NOMO-1 treated with DMSO at 0.1 percent for 48 hours (cell line): ENCODE data around the gene ZNF322.

Source experiments
- DNase-seq: peaks from one replicate; lab custom pipeline; 2025; ENCODE audit not compliant: unreplicated experiment; lab: John Stamatoyannopoulos, UW

ZNF322 gene

GRCh38 chr6:26592649-26593048, 66.9 kb downstream of the ZNF322 start:
- DNase-seq, result no peak

DNA sequence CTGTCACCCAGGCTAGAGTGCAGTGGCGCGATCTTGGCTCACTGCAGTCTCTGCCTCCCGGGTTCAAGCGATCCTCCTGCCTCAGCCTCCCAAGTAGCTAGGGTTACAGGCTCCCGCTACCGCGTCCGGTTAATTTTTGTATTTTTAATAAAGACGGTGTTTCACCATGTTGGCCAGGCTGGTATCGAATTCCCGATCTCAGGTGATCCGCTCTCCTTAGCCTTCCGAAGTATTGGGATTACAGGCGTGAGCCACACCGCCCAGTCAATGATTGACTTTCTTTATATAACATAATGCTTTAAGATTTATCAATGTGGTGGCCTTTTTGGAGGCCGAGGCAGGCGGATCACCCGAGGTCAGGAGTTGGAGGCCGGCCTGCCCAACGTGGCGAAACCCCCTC, 70.6 kb downstream of the ZNF322 start:
- no peak for DNase-seq
